ENCODE measurements around the gene CLK2.
A peak's percentile ranks its signal among the peaks of the same experiment; 100 is the strongest.

CLK2 gene

GRCh38 chr1:155269381-155269780 lies 3.9 kb downstream of the CLK2 start:
- Mint-ChIP-seq H3K36me3 (ENCODE audit: insufficient read depth) (peaks cover 57% of the 10 kb centered on the region), H3K4me1 (ENCODE audit: low read depth in 2 of 2) (peaks cover 17 to 23% of the 10 kb centered on the region in 2 donors), H3K27me3 (no peaks in the 10 kb centered on the region), H3K4me3 (no peak overlapping the region), H3K27ac (no peak overlapping the region), H3K9me3 (no peaks in the 10 kb centered on the region)
- DNase-seq (no peak), ATAC-seq (replicated peaks) (no peak)

GRCh38 chr1:155268630-155269029 lies 4.7 kb downstream of the CLK2 start:
- DNase-seq = no peak
- no peak for ATAC-seq (replicated peaks)
- no peaks in the 10 kb centered on the region for H3K9me3 Mint-ChIP-seq
- H3K4me3 Mint-ChIP-seq = no peak overlapping the region
- peaks cover 61% of the 10 kb centered on the region for H3K36me3 Mint-ChIP-seq (ENCODE audit: insufficient read depth)
- no peak overlapping the region for H3K27ac Mint-ChIP-seq
- peaks cover 15 to 21% of the 10 kb centered on the region in 2 donors for H3K4me1 Mint-ChIP-seq (ENCODE audit: low read depth in 2 of 2)
- no peaks in the 10 kb centered on the region for H3K27me3 Mint-ChIP-seq

- Mint-ChIP-seq H3K4me1 (ENCODE audit: low read depth in 2 of 2) (peaks cover 7 to 12% of the 10 kb centered on the region in 2 donors), H3K36me3 (ENCODE audit: insufficient read depth) (peaks cover 59% of the 10 kb centered on the region)
Measured at GRCh38 chr1:155267373-155267772, 5.9 kb downstream of the CLK2 start.

GRCh38 chr1:155266553-155266952 lies 6.8 kb downstream of the CLK2 start:
- no peak for ATAC-seq (replicated peaks)
- Mint-ChIP-seq H3K4me3 (no peak overlapping the region), H3K9me3 (no peaks in the 10 kb centered on the region), H3K27me3 (no peaks in the 10 kb centered on the region), H3K27ac (no peak overlapping the region), H3K36me3 (ENCODE audit: insufficient read depth) (peaks cover 60% of the 10 kb centered on the region), H3K4me1 (ENCODE audit: low read depth in 2 of 2) (peaks cover 11 to 16% of the 10 kb centered on the region in 2 donors)
- no peak for DNase-seq

More at GRCh38 chr1:155267373-155267772, 5.9 kb downstream of the CLK2 start:
- Mint-ChIP-seq H3K27ac (peak overlapping the region in 1 of 2 donors; percentile 10), H3K27me3 (no peaks in the 10 kb centered on the region), H3K4me3 (no peak overlapping the region), H3K9me3 (no peaks in the 10 kb centered on the region)
- ATAC-seq (replicated peaks) = no peak
- no peak for DNase-seq

GRCh38 chr1:155263067-155263466 lies 10.2 kb downstream of the CLK2 start:
- Mint-ChIP-seq H3K36me3 (ENCODE audit: insufficient read depth) (peaks cover 53% of the 10 kb centered on the region), H3K9me3 (no peaks in the 10 kb centered on the region), H3K27me3 (no peaks in the 10 kb centered on the region), H3K4me1 (ENCODE audit: low read depth in 2 of 2) (peaks cover 20 to 25% of the 10 kb centered on the region in 2 donors), H3K4me3 (peak overlapping the region; percentile 93 to 97), H3K27ac (peak overlapping the region; percentile 95 to 97)
- DNase-seq (no peak), ATAC-seq (replicated peaks) (no peak)

GRCh38 chr1:155261852-155262673 lies 11.2 kb downstream of the CLK2 start, which contains the start of gene SCAMP3:
Gene SCAMP3, minus strand, starts transcription at chr1:155262360. Its CDS starts 209 bp downstream, at chr1:155262151.
- DNase-seq = peak; percentile 74 to 78 (median 78)
- Mint-ChIP-seq H3K27me3 (no peaks in the 10 kb centered on the region), H3K4me3 (peak within 1 kb of the TSS; percentile 93 to 97), H3K4me1 (ENCODE audit: low read depth in 2 of 2) (peaks cover 24 to 30% of the 10 kb centered on the region in 2 donors), H3K9me3 (no peaks in the 10 kb centered on the region), H3K36me3 (ENCODE audit: insufficient read depth) (peaks cover 52% of the 10 kb centered on the region), H3K27ac (peak within 1 kb of the TSS; percentile 95 to 97)
- peak; percentile 99 for ATAC-seq (replicated peaks)

- Mint-ChIP-seq H3K36me3 (ENCODE audit: insufficient read depth) (peaks cover 52% of the 10 kb centered on the region), H3K27me3 (no peaks in the 10 kb centered on the region), H3K4me3 (peak overlapping the region; percentile 93 to 97), H3K27ac (peak overlapping the region; percentile 95 to 97), H3K4me1 (ENCODE audit: low read depth in 2 of 2) (peaks cover 24 to 35% of the 10 kb centered on the region in 2 donors), H3K9me3 (no peaks in the 10 kb centered on the region)
- DNase-seq (no peak), ATAC-seq (replicated peaks) (no peak)
Measured at GRCh38 chr1:155261493-155261851, 11.8 kb downstream of the CLK2 start.

GRCh38 chr1:155260276-155260675 lies 13.0 kb downstream of the CLK2 start:
- Mint-ChIP-seq H3K4me1 (ENCODE audit: low read depth in 2 of 2) (peaks cover 35 to 44% of the 10 kb centered on the region in 2 donors), H3K27ac (peak overlapping the region; percentile 87 to 97), H3K36me3 (ENCODE audit: insufficient read depth) (peaks cover 48% of the 10 kb centered on the region), H3K27me3 (no peaks in the 10 kb centered on the region), H3K4me3 (peak overlapping the region in 1 of 2 donors; percentile 93), H3K9me3 (no peaks in the 10 kb centered on the region)
- DNase-seq (no peak), ATAC-seq (replicated peaks) (no peak)

GRCh38 chr1:155256058-155256852 lies 17.0 kb downstream of the CLK2 start:
- Mint-ChIP-seq H3K36me3 (ENCODE audit: insufficient read depth) (peaks cover 38% of the 10 kb centered on the region), H3K4me1 (ENCODE audit: low read depth in 2 of 2) (peaks cover 38 to 41% of the 10 kb centered on the region in 2 donors)

GRCh38 chr1:155255243-155256007 lies 17.9 kb downstream of the CLK2 start, which contains the start of gene ENTREP3:
Gene ENTREP3, minus strand, starts transcription at chr1:155255483. Its CDS starts 606 bp downstream, at chr1:155254877.
- peak within 1 kb of the TSS; percentile 81 to 82 for H3K4me3 Mint-ChIP-seq
- peaks cover 33 to 38% of the 10 kb centered on the region in 2 donors for H3K4me1 Mint-ChIP-seq (ENCODE audit: low read depth in 2 of 2)
- peaks cover 34% of the 10 kb centered on the region for H3K36me3 Mint-ChIP-seq (ENCODE audit: insufficient read depth)
- ATAC-seq (replicated peaks) = peak; percentile 55
- peak; percentile 54 to 59 (median 55) for DNase-seq
- H3K27ac Mint-ChIP-seq = peak within 1 kb of the TSS; percentile 46 to 73
- H3K9me3 Mint-ChIP-seq = no peaks in the 10 kb centered on the region
- H3K27me3 Mint-ChIP-seq = no peaks in the 10 kb centered on the region

More at GRCh38 chr1:155256058-155256852, 17.0 kb downstream of the CLK2 start:
- Mint-ChIP-seq H3K9me3 (no peaks in the 10 kb centered on the region), H3K27ac (peak overlapping the region; percentile 16 to 41), H3K27me3 (no peaks in the 10 kb centered on the region), H3K4me3 (peak overlapping the region; percentile 81 to 82)
- ATAC-seq (replicated peaks) (no peak), DNase-seq (no peak)

- Mint-ChIP-seq H3K4me1 (ENCODE audit: low read depth in 2 of 2) (peaks cover 29 to 38% of the 10 kb centered on the region in 2 donors), H3K27me3 (no peaks in the 10 kb centered on the region), H3K9me3 (no peaks in the 10 kb centered on the region), H3K27ac (peak overlapping the region; percentile 46 to 73), H3K4me3 (peak overlapping the region; percentile 81 to 82), H3K36me3 (ENCODE audit: insufficient read depth) (peaks cover 28% of the 10 kb centered on the region)
- DNase-seq = no peak
- ATAC-seq (replicated peaks) = no peak
Measured at GRCh38 chr1:155254714-155255242, 18.5 kb downstream of the CLK2 start.

- Mint-ChIP-seq H3K4me3 (peak overlapping the region; percentile 81 to 82), H3K4me1 (ENCODE audit: low read depth in 2 of 2) (peaks cover 29 to 38% of the 10 kb centered on the region in 2 donors), H3K36me3 (ENCODE audit: insufficient read depth) (peaks cover 25% of the 10 kb centered on the region), H3K27me3 (no peaks in the 10 kb centered on the region), H3K27ac (peak overlapping the region; percentile 46 to 73), H3K9me3 (no peaks in the 10 kb centered on the region)
- ATAC-seq (replicated peaks) = no peak
- DNase-seq = no peak
Measured at GRCh38 chr1:155254228-155254713, 19.0 kb downstream of the CLK2 start.
